Measurements from ENCODE around the gene BMAL1.

BMAL1 gene

GRCh38 chr11:13288375-13289029, 10.9 kb downstream of the BMAL1 start:
- H3K4me1 ChIP-seq (ENCODE audit: control insufficient read depth, insufficient read depth, low read length, poor library complexity, severe bottlenecking) = no peaks in the 10 kb centered on the region
- no peaks in the 10 kb centered on the region for H3K36me3 ChIP-seq (ENCODE audit: control insufficient read depth, insufficient read depth, low read length)
- H3K27me3 ChIP-seq (replicated peaks; ENCODE audit: control insufficient read depth, insufficient read depth, low read length, poor library complexity, severe bottlenecking) = no peaks in the 10 kb centered on the region
- H3K4me3 ChIP-seq (ENCODE audit: insufficient read depth, low read depth, low read length, poor library complexity, severe bottlenecking) = no peak overlapping the region
- no peak for DNase-seq
- no peaks in the 10 kb centered on the region for H3K9me3 ChIP-seq (ENCODE audit: control insufficient read depth, low read length)
- H3K27ac ChIP-seq (ENCODE audit: insufficient read depth, low read length, poor library complexity, severe bottlenecking) = no peak overlapping the region

GRCh38 chr11:13289081-13289480, 11.5 kb downstream of the BMAL1 start:
- no peak for DNase-seq
- Histone ChIP-seq H3K27ac (ENCODE audit: insufficient read depth, low read length, poor library complexity, severe bottlenecking) (no peak overlapping the region), H3K9me3 (ENCODE audit: control insufficient read depth, low read length) (no peaks in the 10 kb centered on the region), H3K27me3 (replicated peaks; ENCODE audit: control insufficient read depth, insufficient read depth, low read length, poor library complexity, severe bottlenecking) (no peaks in the 10 kb centered on the region), H3K36me3 (ENCODE audit: control insufficient read depth, insufficient read depth, low read length) (no peaks in the 10 kb centered on the region), H3K4me1 (ENCODE audit: control insufficient read depth, insufficient read depth, low read length, poor library complexity, severe bottlenecking) (no peaks in the 10 kb centered on the region), H3K4me3 (ENCODE audit: insufficient read depth, low read depth, low read length, poor library complexity, severe bottlenecking) (no peak overlapping the region)

GRCh38 chr11:13290221-13290980, 12.8 kb downstream of the BMAL1 start:
- H3K27me3 ChIP-seq (replicated peaks; ENCODE audit: control insufficient read depth, insufficient read depth, low read length, poor library complexity, severe bottlenecking) = no peaks in the 10 kb centered on the region
- no peak overlapping the region for H3K27ac ChIP-seq (ENCODE audit: insufficient read depth, low read length, poor library complexity, severe bottlenecking)
- no peak overlapping the region for H3K4me3 ChIP-seq (ENCODE audit: insufficient read depth, low read depth, low read length, poor library complexity, severe bottlenecking)
- peaks cover 9% of the 10 kb centered on the region for H3K4me1 ChIP-seq (ENCODE audit: control insufficient read depth, insufficient read depth, low read length, poor library complexity, severe bottlenecking)
- H3K9me3 ChIP-seq (ENCODE audit: control insufficient read depth, low read length) = no peaks in the 10 kb centered on the region
- DNase-seq = no peak
- H3K36me3 ChIP-seq (ENCODE audit: control insufficient read depth, insufficient read depth, low read length) = no peaks in the 10 kb centered on the region

- no peak overlapping the region for H3K4me3 ChIP-seq (ENCODE audit: insufficient read depth, low read depth, low read length, poor library complexity, severe bottlenecking)
- no peaks in the 10 kb centered on the region for H3K27me3 ChIP-seq (replicated peaks; ENCODE audit: control insufficient read depth, insufficient read depth, low read length, poor library complexity, severe bottlenecking)
- H3K36me3 ChIP-seq (ENCODE audit: control insufficient read depth, insufficient read depth, low read length) = no peaks in the 10 kb centered on the region
- H3K9me3 ChIP-seq (ENCODE audit: control insufficient read depth, low read length) = no peaks in the 10 kb centered on the region
- DNase-seq = no peak
- peaks cover 12% of the 10 kb centered on the region for H3K4me1 ChIP-seq (ENCODE audit: control insufficient read depth, insufficient read depth, low read length, poor library complexity, severe bottlenecking)
- H3K27ac ChIP-seq (ENCODE audit: insufficient read depth, low read length, poor library complexity, severe bottlenecking) = no peak overlapping the region
Measured at GRCh38 chr11:13291361-13291760, 13.8 kb downstream of the BMAL1 start.

GRCh38 chr11:13291800-13292199, 14.2 kb downstream of the BMAL1 start:
- Histone ChIP-seq H3K27ac (ENCODE audit: insufficient read depth, low read length, poor library complexity, severe bottlenecking) (no peak overlapping the region), H3K36me3 (ENCODE audit: control insufficient read depth, insufficient read depth, low read length) (no peaks in the 10 kb centered on the region), H3K4me1 (ENCODE audit: control insufficient read depth, insufficient read depth, low read length, poor library complexity, severe bottlenecking) (peaks cover 14% of the 10 kb centered on the region), H3K27me3 (replicated peaks; ENCODE audit: control insufficient read depth, insufficient read depth, low read length, poor library complexity, severe bottlenecking) (no peaks in the 10 kb centered on the region), H3K9me3 (ENCODE audit: control insufficient read depth, low read length) (no peaks in the 10 kb centered on the region), H3K4me3 (ENCODE audit: insufficient read depth, low read depth, low read length, poor library complexity, severe bottlenecking) (no peak overlapping the region)
- no peak for DNase-seq

GRCh38 chr11:13292970-13293369, 15.4 kb downstream of the BMAL1 start:
- H3K27ac ChIP-seq (ENCODE audit: insufficient read depth, low read length, poor library complexity, severe bottlenecking) = no peak overlapping the region
- H3K36me3 ChIP-seq (ENCODE audit: control insufficient read depth, insufficient read depth, low read length) = no peaks in the 10 kb centered on the region
- no peak overlapping the region for H3K4me3 ChIP-seq (ENCODE audit: insufficient read depth, low read depth, low read length, poor library complexity, severe bottlenecking)
- no peak for DNase-seq
- H3K4me1 ChIP-seq (ENCODE audit: control insufficient read depth, insufficient read depth, low read length, poor library complexity, severe bottlenecking) = peaks cover 24% of the 10 kb centered on the region
- no peaks in the 10 kb centered on the region for H3K9me3 ChIP-seq (ENCODE audit: control insufficient read depth, low read length)
- no peaks in the 10 kb centered on the region for H3K27me3 ChIP-seq (replicated peaks; ENCODE audit: control insufficient read depth, insufficient read depth, low read length, poor library complexity, severe bottlenecking)

- no peaks in the 10 kb centered on the region for H3K27me3 ChIP-seq (replicated peaks; ENCODE audit: control insufficient read depth, insufficient read depth, low read length, poor library complexity, severe bottlenecking)
- H3K27ac ChIP-seq (ENCODE audit: insufficient read depth, low read length, poor library complexity, severe bottlenecking) = no peak overlapping the region
- no peaks in the 10 kb centered on the region for H3K36me3 ChIP-seq (ENCODE audit: control insufficient read depth, insufficient read depth, low read length)
- no peak overlapping the region for H3K4me3 ChIP-seq (ENCODE audit: insufficient read depth, low read depth, low read length, poor library complexity, severe bottlenecking)
- peaks cover 32% of the 10 kb centered on the region for H3K4me1 ChIP-seq (ENCODE audit: control insufficient read depth, insufficient read depth, low read length, poor library complexity, severe bottlenecking)
- no peaks in the 10 kb centered on the region for H3K9me3 ChIP-seq (ENCODE audit: control insufficient read depth, low read length)
- no peak for DNase-seq
Measured at GRCh38 chr11:13294178-13294577, 16.6 kb downstream of the BMAL1 start.

- no peak for DNase-seq
- H3K27ac ChIP-seq (ENCODE audit: insufficient read depth, low read length, poor library complexity, severe bottlenecking) = no peak overlapping the region
- no peak overlapping the region for H3K4me3 ChIP-seq (ENCODE audit: insufficient read depth, low read depth, low read length, poor library complexity, severe bottlenecking)
- no peaks in the 10 kb centered on the region for H3K9me3 ChIP-seq (ENCODE audit: control insufficient read depth, low read length)
- no peaks in the 10 kb centered on the region for H3K36me3 ChIP-seq (ENCODE audit: control insufficient read depth, insufficient read depth, low read length)
- peaks cover 36% of the 10 kb centered on the region for H3K4me1 ChIP-seq (ENCODE audit: control insufficient read depth, insufficient read depth, low read length, poor library complexity, severe bottlenecking)
- no peaks in the 10 kb centered on the region for H3K27me3 ChIP-seq (replicated peaks; ENCODE audit: control insufficient read depth, insufficient read depth, low read length, poor library complexity, severe bottlenecking)
Measured at GRCh38 chr11:13294771-13295579, 17.4 kb downstream of the BMAL1 start.

- Histone ChIP-seq H3K27ac (ENCODE audit: insufficient read depth, low read length, poor library complexity, severe bottlenecking) (no peak overlapping the region), H3K36me3 (ENCODE audit: control insufficient read depth, insufficient read depth, low read length) (no peaks in the 10 kb centered on the region), H3K27me3 (replicated peaks; ENCODE audit: control insufficient read depth, insufficient read depth, low read length, poor library complexity, severe bottlenecking) (no peaks in the 10 kb centered on the region), H3K4me1 (ENCODE audit: control insufficient read depth, insufficient read depth, low read length, poor library complexity, severe bottlenecking) (peaks cover 36% of the 10 kb centered on the region), H3K4me3 (ENCODE audit: insufficient read depth, low read depth, low read length, poor library complexity, severe bottlenecking) (no peak overlapping the region), H3K9me3 (ENCODE audit: control insufficient read depth, low read length) (no peaks in the 10 kb centered on the region)
- no peak for DNase-seq
Measured at GRCh38 chr11:13297308-13297916, 19.8 kb downstream of the BMAL1 start.

Measured in effector memory CD4-positive, alpha-beta T cell (primary cell).